ENCODE results near the gene PRLH.

Gene PRLH

DNA sequence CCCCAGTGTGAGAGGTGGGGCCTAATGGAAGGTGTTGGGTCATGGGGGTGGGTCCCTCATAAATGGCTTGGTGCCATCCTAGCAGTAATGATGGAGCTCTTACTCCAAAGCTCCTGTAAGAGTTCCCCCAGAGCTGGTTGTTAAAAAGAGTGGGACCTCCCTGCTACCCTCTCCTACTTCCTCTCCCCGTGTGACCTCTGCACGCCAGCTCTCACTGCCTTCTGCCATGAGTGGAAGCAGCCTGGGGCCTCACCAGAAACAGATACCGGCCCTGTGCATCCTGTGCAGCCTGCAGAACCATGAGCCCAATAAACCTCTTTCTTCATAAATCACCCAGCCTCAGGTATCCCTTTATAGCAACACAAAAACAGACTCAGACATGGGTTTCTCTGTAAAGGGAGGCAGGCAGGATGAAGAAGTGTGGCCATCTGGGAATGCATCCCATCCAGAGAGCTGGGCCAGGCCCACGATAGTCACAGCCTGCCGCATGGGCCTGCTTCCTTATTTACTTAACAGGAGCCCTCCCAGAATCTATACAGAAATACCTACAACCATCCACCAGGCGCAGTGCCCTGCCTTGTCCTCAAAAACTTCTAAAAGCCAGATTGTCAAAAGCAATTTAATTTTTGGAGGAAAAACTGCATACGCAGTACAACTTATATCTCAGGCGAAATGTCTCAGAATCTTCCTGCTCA, 7.5 kb downstream of the PRLH start:
- no peak overlapping the region for H3K4me3 ChIP-seq (ENCODE audit: insufficient read depth, low read length, poor library complexity, severe bottlenecking)
- H3F3A ChIP-seq (ENCODE audit: insufficient read depth): no peaks in the 10 kb centered on the region
- H3K36me3 ChIP-seq (ENCODE audit: low read length): no peaks in the 10 kb centered on the region
- TF ChIP-seq CTCF (IDR thresholded peaks at IDR 0.05; ENCODE audit: insufficient read depth, low read length, poor library complexity, severe bottlenecking): no peak
- no peak for TF ChIP-seq EZH2phosphoT487 (conservative IDR thresholded peaks at IDR 0.05; ENCODE audit: low read length)
- H3K9ac ChIP-seq (ENCODE audit: low read length): no peak overlapping the region
- no peaks in the 10 kb centered on the region for H3K9me3 ChIP-seq (ENCODE audit: insufficient read depth, low read length)
- no peak overlapping the region for H3K27ac ChIP-seq (ENCODE audit: low read depth, low read length)
- H3K9me2 ChIP-seq (replicated peaks; ENCODE audit: insufficient read depth, low read length): no peaks in the 10 kb centered on the region
- no peaks in the 10 kb centered on the region for H3K79me2 ChIP-seq (ENCODE audit: insufficient read depth, low read length)
- no peak overlapping the region for H3K4me2 ChIP-seq (ENCODE audit: low read depth, low read length, poor library complexity, severe bottlenecking)
- H3K27me3 ChIP-seq (ENCODE audit: low read length): no peaks in the 10 kb centered on the region
- no peak overlapping the region for H2AFZ ChIP-seq (ENCODE audit: low read depth, low read length, severe bottlenecking)
- H4K20me1 ChIP-seq (ENCODE audit: low read depth, low read length): no peaks in the 10 kb centered on the region

DNA sequence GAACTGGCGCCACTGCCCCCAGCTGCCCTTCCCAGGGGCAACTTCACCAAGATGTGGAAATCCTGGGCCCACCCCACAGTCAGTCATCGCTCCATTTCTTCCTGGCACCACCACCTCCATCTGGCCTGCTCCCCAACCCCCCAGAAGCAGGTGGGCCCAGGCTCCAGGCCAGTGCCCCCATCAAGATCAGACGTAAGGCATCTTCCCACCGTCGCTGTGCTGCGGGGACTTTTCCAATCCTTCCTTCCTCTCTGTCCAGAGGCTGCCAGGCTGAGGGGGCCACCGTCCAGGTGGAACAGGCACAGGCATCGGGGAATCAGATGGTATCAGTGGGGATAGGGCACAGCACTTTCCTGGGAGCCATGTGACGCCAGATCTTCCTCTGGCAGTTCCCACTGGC, 8.1 kb downstream of the PRLH start:
- H3F3A ChIP-seq (ENCODE audit: insufficient read depth): no peaks in the 10 kb centered on the region
- no peaks in the 10 kb centered on the region for H3K9me2 ChIP-seq (replicated peaks; ENCODE audit: insufficient read depth, low read length)
- H3K36me3 ChIP-seq (ENCODE audit: low read length): no peaks in the 10 kb centered on the region
- no peaks in the 10 kb centered on the region for H3K79me2 ChIP-seq (ENCODE audit: insufficient read depth, low read length)
- H3K9me3 ChIP-seq (ENCODE audit: insufficient read depth, low read length): no peaks in the 10 kb centered on the region
- H3K27ac ChIP-seq (ENCODE audit: low read depth, low read length): no peak overlapping the region
- H2AFZ ChIP-seq (ENCODE audit: low read depth, low read length, severe bottlenecking): no peak overlapping the region
- no peak for TF ChIP-seq CTCF (IDR thresholded peaks at IDR 0.05; ENCODE audit: insufficient read depth, low read length, poor library complexity, severe bottlenecking)
- TF ChIP-seq EZH2phosphoT487 (conservative IDR thresholded peaks at IDR 0.05; ENCODE audit: low read length): no peak
- H3K27me3 ChIP-seq (ENCODE audit: low read length): no peaks in the 10 kb centered on the region
- H3K4me3 ChIP-seq (ENCODE audit: insufficient read depth, low read length, poor library complexity, severe bottlenecking): no peak overlapping the region
- no peak overlapping the region for H3K4me2 ChIP-seq (ENCODE audit: low read depth, low read length, poor library complexity, severe bottlenecking)
- no peaks in the 10 kb centered on the region for H4K20me1 ChIP-seq (ENCODE audit: low read depth, low read length)
- H3K9ac ChIP-seq (ENCODE audit: low read length): no peak overlapping the region

- Histone ChIP-seq H4K20me1 (ENCODE audit: low read depth, low read length) (no peaks in the 10 kb centered on the region), H3K79me2 (ENCODE audit: insufficient read depth, low read length) (no peaks in the 10 kb centered on the region), H3K4me3 (ENCODE audit: insufficient read depth, low read length, poor library complexity, severe bottlenecking) (no peak overlapping the region), H3K9ac (ENCODE audit: low read length) (no peak overlapping the region), H3K36me3 (ENCODE audit: low read length) (no peaks in the 10 kb centered on the region), H2AFZ (ENCODE audit: low read depth, low read length, severe bottlenecking) (no peak overlapping the region), H3F3A (ENCODE audit: insufficient read depth) (no peaks in the 10 kb centered on the region), H3K9me3 (ENCODE audit: insufficient read depth, low read length) (no peaks in the 10 kb centered on the region), H3K27ac (ENCODE audit: low read depth, low read length) (no peak overlapping the region), H3K9me2 (replicated peaks; ENCODE audit: insufficient read depth, low read length) (no peaks in the 10 kb centered on the region), H3K4me2 (ENCODE audit: low read depth, low read length, poor library complexity, severe bottlenecking) (no peak overlapping the region), H3K27me3 (ENCODE audit: low read length) (no peaks in the 10 kb centered on the region)
- TF ChIP-seq EZH2phosphoT487 (conservative IDR thresholded peaks at IDR 0.05; ENCODE audit: low read length): no peak
- no peak for TF ChIP-seq CTCF (IDR thresholded peaks at IDR 0.05; ENCODE audit: insufficient read depth, low read length, poor library complexity, severe bottlenecking)
These were observed 8.8 kb downstream of the PRLH start for GRCh38 chr2:237574894-237575868.

All from SU-DHL-6 (cell line).